HG02610 (cell line): ENCODE measurements around the gene LRRC61.
"Not testable (repeated sequence)": the region's sequence is repeated elsewhere in the genome, so short reads cannot be mapped to it uniquely, and the experiment has no call there.

Experiments
- ATAC-seq: cut with Tn5 transposase; IDR thresholded peaks from one replicate; pipeline ENCODE4 v1.9.1; 2021; ENCODE audit warnings: mild to moderate bottlenecking, moderate library complexity; ENCODE audit not compliant: unreplicated experiment

LRRC61 gene

DNA sequence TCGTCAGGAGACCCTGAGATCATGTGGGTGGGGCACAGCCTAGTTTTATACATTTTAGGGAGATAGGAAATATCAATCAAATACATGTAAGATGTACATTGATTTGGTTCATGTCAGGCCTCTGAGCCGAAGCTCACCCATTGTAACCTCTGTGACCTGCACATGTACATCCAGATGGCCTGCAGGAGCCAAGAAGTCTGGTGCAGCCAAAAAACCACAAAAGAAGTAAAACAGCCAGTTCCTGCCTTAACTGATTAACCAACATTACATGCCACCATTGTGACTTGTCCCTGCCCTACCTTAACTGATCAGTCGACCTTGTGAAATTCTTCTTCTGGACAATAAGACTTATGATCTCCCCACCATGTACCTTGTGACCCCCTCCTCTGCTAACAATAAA, 16.0 kb upstream of the LRRC61 start:
- no peak for ATAC-seq

DNA sequence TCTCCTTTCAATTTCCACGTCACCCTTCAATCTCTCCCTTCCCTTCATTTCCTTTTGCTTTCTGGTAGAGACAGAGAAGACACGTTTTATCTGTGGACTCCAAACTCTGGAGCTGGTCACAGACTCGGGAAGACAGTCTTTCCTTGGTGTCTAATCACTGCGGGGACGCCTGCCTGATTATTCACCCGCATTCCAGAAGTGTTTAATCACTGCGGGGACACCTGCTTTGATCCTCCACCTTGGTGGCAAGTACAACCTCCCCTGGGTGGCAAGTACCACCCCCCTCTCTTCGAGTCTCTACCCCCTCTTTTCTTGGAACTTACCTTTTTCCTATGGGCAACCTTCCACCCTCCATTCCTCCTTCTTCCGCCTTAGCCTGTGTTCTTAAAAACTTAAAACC, 15.3 kb upstream of the LRRC61 start:
- ATAC-seq, result no peak

DNA sequence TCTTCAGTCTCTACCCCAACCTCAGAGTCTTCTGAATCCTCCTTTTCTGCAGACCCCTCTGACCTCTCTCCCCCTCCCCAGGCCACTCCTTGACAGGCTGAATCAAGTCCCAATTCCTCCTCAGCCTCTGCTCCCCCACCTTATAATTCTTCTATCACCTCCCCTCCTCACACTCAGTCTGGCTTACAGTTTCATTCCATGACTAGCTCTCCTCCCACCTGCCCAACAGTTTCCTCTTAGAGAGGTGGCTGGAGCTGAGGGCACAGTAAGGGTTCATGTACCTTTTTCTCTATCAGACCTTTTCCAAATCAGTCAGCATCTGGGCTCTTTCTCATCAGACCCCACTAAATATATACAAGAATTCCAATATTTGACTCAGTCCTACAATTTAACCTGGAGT, 14.6 kb upstream of the LRRC61 start:
- ATAC-seq, result no peak

DNA sequence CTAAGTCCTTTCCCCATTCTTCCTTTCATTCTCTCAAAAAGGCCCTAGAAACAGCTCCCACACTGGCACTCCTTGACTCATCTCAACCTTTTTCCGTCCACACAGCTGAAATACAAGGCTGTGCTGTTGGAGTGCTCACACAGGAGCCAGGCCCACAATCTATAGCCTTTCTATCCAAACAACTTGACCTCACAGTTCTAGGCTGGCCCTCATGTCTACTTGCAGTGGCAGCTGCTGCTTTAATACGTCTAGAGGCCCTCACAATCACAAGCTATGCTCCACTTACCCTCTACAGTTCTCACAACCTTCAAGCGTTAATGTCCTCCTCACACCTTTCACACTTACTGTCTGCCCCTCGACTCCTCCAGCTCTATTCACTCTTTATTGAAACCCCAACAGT, 12.0 kb upstream of the LRRC61 start:
- no peak for ATAC-seq

DNA sequence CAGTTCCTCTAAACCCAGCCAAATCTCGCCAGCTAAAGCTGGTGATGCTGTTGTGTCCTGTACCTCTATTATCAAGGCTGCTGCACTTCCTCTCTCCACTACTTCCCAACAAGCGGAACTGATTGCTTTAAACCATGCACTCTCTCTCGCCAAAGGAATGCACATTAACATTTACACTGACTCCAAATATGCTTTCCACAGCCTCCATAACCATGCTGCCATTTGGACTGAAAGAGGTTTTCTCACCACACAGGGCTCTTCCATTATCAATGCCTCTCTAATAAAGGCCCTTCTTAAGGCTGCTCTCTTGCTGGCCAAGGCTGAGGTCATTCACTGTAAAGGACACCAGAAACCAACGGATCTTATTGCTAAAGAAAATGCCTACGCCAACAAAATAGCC, 11.4 kb upstream of the LRRC61 start:
- no peak for ATAC-seq

DNA sequence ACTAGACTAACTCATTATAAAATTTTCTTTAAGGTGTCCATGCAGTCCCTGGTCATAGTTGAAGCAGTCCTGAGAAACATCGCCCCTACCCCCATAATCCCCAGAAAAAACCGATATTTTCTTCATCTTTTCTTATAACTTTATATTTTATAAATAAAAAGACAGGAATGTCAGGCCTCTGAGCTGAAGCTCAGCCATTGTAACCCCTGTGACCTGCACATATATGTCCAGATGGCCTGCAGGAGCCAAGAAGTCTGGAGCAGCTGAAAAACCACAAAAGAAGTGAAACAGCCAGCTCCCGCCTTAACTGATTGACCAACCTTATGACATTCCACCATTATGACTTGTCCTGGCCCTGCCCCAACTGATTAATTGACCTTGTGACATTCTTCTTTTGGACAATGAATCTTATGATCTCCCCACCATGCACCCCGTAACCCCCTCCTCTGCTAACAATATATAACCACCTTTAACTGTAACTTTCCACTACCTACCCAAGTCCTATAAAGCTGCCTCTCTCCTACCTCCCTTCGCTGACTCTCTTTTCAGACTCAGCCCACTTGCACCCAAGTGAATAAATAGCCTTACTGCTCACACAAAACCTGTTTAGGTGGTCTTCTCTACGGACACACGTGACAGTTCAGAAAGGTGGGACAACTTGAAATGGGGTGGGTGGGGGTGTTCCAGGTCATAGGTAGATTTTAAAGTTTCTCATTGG, 10.3 kb upstream of the LRRC61 start:
- ATAC-seq, result not testable (repeated sequence)

DNA sequence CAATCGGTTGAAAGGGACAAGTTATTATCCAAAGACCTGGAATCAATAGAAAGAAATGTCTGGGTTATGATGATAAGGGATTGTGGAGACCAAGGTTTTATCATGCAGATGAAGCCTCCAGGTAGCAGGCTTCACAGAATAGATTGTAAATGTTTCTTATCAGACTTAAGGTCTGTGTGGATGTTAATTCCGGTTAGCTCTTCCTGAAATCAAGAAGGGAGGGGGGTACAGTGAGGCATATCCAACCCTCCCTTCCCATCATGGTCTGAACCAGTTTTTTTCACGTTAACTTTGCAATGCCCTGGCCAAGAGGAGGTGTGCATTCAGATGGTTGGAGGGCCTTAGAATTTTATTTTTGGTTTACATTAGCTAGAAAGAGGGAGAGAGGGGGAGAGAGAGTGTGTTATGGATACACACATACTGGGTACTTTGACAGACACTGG, 9.8 kb upstream of the LRRC61 start:
- no peak for ATAC-seq

DNA sequence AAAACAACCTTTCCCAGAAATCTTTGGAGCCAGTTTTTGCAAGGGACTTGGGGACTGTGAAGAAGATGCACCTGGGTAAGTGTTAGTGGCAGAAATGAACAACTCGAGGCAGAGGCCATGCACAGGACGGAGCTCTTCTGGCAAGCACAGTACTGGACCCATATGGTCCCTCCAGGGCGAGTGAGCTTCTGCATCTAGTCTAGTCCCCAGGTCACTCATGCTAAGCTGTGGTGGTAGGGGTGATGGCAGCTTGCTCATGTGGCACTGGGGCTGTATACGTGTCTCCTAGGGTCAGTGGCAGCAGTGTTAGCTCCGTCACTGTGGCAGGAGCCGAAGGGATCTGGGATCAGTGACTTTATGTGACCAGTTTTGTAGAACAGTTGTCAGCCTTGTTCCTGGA, 9.3 kb upstream of the LRRC61 start:
- no peak for ATAC-seq

DNA sequence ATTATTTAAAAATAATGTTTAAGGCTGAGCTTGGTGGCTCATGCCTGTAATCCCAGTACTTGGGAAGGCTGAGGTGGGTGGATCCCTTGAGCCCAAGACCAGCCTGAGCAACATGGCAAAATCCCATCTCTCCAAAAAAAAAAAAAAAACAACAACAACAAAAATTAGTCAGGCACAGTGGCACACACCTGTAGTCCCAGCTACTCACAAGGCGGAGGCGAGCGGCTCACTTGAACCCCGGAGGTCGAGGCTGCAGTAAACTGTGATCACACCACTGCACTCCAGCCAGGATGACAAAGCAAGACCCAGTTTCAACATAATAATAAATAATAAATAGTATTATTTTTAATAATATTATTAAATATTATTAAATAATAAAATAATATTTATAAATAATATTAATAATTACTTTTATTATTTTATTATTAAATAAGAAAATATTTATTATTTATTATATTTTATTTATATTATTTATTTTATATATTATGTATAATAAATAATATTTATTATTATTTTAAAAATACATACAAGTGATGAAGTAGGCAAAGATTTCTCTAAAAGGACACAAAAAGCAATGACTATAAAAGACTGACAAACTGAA, 8.4 kb upstream of the LRRC61 start:
- ATAC-seq, result no peak

DNA sequence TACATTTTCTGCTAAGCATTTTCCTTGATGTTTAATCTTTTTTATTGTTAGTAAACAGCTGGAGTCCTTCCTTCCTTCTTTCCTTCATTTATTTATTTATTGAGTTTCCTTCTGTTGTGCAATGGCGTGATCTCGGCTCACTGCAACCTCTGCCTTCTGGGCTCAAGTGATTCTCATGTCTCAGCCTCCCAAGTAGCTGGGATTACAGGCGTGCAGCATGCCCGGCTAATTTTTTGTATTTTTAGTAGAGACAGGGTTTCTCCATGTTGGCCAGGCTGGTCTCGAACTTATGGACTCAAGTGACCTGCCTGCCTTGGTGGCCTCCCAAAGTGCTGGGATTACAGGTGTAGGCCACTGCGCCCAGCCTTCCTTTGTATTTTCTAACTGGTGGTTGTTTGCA, 6.2 kb upstream of the LRRC61 start:
- not testable (repeated sequence) for ATAC-seq

DNA sequence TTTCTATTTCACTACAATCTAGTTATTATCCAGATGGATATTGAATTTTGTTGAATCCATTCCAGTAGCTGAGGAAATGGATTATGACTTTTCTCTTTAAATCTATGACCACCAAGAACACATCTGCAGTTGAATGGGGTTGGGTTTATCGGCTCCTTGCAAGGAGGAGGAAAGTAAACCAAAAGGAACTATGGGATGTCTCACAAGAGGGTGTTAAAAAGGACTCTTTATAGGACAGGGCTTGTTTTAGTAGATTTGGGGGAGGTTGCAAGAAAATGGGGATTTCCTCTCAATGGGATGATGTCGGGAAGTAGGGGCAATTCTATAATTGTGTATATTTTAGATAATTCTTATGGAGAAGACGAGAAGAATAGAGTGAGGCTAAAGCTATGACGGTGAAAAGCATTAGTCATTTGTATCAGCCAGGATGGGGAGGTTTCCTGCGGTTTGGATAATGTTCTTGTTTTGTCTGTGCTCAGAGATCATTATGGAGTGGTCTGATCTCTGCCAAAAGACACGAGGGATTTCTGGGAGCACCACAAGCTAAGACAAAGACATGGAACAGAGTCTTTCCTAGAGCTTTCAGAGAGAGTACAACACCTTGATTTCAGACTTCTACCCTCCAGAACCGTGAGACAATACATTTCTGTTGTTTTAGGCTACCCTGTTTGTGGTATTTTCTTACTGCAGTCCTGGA, 5.3 kb upstream of the LRRC61 start:
- ATAC-seq, result no peak

DNA sequence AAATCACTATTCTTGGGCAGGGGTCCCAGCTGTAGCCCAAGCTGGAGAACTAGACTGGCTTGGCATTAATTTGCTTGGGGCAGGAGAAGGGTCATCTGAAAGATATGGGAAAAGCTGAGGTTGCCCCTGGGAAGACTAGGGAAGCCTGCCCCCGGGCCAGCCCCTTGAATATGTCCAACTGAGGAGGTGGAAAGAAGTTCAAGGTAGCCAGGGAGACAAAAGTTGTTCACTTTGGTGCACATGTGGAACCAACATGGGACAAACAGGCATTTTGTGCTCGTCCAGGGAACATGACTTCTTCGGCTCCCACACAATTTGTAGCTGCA, 1.4 kb upstream of the LRRC61 start:
- no peak for ATAC-seq

DNA sequence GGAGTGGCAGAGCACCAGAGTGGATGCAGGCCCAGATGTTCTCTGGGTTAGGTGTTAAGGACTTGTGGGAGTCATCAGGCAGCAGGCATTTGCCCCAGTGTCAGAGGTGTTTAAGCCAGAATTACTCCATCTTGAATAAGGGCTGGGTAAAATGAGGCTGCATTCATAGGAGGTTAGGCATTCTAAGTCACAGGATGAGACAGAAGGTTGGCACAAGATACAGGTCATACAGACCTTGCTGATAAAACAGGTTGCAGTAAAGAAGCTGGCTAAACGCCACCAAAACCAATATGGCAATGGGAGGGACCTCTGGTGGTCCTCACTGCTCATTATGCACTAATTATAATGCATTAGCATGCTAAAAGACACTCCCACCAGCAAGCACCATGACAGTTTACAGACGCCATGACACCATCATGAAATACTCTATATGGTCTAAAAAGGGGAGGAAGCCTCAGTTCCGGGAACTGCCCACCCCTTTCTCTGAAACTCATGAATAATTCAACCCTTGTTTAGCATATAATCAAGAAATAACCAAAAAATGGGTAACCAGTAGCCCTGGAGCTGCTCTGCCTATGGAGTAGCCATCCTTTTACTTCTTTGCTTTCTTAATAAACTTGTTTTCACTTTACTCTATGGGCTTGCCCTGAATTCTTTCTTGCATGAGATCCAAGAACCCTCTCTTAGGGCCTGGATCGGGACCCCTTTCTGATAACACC, 882 bp upstream of the LRRC61 start:
- ATAC-seq, result no peak

DNA sequence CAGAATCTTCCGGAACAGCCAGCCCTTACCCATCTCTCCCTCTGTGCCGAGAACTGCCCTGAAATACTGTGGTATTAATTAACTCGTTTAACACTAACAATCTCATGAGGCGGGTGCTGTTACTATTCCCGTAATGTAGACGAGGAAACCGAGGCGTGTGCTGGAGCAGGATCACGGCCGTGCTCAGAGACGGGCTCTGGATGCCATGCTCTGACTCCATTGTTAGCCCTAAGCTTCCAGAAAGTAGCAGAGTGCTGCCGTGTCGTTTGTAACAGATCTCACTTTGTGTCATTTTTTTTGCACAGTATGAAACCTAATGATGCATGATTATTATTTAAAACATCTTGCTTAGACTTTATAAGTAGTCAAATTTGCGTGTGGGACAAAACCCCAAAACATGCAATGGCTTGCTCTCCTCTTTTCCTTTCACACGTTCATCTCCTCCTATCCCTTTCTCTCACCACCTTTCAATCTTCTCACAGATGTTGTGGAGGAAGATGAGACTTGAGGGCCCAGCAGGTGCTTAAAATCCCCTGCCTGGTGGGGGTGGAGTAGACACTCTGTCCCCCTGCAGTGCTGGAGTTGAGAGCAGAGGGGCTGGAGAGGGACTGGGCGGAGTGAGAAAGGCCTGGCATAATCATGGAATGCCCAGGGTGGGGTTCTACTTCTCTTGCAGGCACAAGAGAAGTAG, 672 bp downstream of the LRRC61 start:
- peak; percentile 11 for ATAC-seq

DNA sequence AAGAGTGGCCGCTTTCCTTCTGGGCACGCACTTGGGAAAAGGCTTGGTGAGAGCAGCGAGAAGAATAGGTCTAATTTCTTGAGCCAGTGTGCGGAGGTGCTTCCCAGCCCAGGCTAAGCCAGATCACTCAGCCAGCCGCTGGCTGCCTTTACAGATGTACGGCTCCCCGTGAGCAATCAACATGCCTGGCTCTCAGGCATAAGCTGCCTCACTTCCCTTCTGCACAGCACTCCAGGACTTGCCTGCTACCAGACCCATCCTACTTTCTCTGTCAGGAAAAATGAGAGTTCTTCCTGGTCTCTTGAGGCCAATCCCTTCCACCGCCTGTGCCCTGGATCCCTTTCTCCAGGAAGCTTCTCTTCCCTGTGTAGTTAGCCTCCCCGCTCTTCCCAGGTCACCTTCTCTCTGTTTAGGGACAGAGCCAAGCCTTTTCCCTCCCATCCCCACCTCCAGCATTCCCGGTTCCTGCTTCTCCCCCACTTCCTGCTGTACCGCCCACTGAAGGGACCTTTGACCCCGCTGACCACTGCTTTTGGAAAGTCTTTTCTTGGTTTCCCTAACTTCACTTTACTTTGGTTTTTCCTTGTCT, 1.3 kb downstream of the LRRC61 start:
- ATAC-seq, result no peak

DNA sequence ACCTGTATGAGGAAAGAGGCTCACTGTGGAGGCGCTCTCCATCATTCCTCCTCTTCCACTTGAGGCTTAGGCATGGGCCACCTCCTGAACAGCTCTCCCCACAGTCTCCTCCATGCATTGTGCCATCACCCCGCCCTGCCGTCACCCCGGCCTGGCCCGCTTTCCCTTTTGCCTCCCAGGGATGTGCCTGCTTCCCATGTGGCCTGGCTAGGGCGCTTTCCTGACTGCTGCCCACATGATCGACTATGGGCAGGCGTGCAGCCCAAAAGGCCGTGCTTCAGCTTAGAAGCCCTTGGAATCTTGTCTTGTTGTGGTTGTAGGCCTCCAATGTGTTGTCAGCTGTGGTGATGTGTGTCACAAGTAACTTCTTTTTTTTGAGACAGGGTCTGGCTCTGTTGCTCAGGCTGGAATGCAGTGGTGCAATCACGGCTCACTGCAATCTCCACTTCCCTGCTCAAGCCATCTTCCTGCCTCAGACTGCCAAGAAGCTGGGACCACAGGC, 2.0 kb downstream of the LRRC61 start:
- no peak for ATAC-seq

DNA sequence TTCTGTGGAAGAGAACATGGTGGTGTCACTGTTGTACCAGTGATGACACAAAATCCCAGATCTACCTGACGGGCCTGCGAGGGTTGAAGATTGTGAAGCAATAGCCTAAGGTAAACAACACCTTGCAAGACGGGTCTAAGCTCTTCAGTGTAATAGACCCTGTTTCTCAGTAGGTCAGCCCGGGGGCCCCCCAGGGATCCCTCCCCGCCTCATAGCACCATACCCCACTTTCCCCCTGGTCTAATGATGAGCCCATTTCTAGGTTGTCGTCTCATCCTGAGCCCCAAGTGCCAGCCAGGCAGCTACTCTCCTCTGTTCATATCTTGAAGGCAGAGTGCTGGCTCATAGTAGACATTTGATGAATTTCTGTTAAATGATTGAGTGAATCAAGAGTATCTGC, 2.7 kb downstream of the LRRC61 start:
- no peak for ATAC-seq

DNA sequence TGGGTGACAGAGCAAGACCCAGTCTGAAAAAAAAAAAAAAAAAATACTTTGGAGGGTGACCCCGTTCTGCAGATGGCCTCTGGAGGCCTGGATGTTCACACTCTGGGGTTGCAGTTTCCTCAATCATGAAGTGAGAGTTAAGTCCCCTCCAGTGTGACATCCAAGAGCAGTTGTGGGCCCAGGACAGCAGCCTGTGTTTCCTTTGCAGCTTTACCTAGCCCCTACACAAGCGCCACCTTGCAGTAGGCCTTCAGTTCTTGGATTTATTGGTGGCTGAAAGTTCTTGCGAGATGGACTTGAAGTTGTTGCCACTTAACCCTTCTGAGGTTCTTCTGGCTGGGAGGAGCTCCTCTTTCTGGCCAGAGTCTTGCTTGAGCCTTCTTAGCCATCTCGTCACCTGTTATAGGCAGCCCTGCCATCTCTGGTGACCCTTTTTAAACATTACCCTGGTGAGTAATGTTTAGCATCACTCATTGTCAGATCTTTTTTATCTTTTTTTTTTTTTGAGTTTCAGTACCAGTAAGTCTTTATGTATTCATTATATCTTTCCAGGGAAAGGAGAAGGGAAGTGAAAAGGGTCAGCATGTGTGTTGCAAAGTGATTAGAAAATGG, 3.6 kb downstream of the LRRC61 start:
- no peak for ATAC-seq

DNA sequence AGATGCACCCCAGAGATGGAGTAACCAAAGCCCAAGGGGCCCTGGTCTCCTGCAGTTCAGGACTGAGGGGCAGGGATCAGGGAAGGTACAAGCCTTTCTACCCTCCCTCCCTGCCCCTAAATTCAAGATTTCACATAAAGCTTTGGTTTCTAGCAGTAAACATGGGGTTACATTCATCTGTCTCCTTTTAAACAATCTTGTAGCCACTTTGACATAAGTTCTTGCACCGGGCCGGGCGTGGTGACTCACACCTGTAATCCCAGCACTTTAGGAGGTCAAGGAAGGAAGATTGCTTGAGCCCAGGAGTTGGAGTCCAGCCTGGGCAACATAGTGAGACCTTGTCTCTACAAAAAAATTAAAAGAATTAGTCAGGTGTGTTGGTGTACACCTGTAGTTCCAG, 4.2 kb downstream of the LRRC61 start:
- ATAC-seq, result no peak
